SH-SY5Y (cell line): ENCODE measurements around the gene IQGAP1.

ENCODE experiments used
- GATA2 ChIP-seq: IDR thresholded peaks from 2 replicates; pipeline ENCODE4 v1.6.1; 2011; ENCODE audit warnings: mild to moderate bottlenecking, low read depth, low read length
- GATA3 ChIP-seq: IDR thresholded peaks from 2 replicates; pipeline ENCODE4 v1.6.1; 2011; ENCODE audit warnings: low read depth, mild to moderate bottlenecking, low read length, moderate library complexity

DNA sequence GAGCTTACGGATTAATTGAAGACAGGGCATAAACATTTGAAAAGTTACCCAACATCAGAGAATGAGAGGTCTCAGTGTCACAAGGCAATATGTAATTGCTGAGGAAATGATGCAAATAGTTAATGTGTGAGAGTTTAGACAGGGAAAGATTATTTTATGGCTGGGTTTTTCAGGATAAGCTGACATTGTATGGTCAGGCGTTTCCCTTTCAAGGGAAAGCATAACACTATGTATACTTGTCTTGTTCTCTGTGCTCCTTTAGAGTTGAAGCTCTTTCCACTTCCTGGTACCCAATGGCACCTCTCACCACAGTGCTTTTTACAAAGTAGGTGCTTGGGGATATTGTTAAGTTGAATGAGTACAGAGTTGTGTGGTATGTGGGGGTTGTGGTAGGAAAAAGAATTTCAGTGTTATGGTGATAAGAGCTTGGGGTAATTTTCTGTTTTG, 19.9 kb downstream of the IQGAP1 start:
- TF ChIP-seq GATA2 = no peak
- TF ChIP-seq GATA3 = no peak
